ENCODE results near the gene INSR. TPM values are rescaled to one million over a fixed set of nuclear protein-coding genes. Genes with fewer than 3 reads are reported as not detected.

Gene INSR
- total RNA-seq, 4 donors from 2014 or later, result 38.9 to 101 (median 67.7) TPM

DNA sequence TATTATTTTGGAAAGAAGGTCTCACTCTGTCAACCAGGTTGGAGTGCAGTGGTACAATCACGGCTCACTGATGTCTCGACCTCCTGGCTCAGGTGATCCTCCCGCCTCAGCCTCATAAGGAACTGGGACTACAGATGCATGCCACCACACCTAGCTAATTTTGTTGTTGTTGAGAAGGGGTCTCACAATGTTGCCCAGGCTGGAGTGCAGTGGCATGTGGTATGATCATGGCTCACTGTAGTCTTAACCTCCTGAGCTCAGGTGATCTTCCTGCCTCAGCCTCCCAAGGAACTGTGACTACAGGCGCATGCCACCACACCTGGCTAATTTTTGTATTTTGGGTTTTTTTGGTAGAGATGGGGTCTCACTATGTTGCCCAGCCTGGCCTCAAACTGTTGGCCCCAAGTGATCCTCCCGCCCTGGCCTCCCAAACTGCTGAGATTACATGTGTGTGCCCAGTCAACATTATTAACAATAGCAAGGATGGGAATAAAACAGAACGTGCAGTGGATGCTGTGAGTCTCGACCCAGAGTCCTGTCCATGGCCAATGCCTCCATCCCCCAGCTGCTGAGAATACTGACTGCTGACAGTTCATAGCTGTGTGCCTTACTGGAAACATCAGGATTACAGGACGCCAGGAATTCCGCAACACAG, 230.3 kb downstream of the INSR start:
- no peak for DNase-seq
- Histone ChIP-seq H3K27ac (no peak overlapping the region), H3K27me3 (no peaks in the 10 kb centered on the region), H3K4me1 (no peaks in the 10 kb centered on the region), H3K4me3 (replicated peaks in 1 of 3) (no peak overlapping the region), H3K9me3 (no peaks in the 10 kb centered on the region), H3K36me3 (no peaks in the 10 kb centered on the region)
- WGBS, 2 donors, result 89 to 96% methylated on average over 8 to 9 of the region's 9 CpGs
- no peak for TF ChIP-seq POLR2A (IDR thresholded peaks at IDR 0.05)
- TF ChIP-seq, protein P1, sequence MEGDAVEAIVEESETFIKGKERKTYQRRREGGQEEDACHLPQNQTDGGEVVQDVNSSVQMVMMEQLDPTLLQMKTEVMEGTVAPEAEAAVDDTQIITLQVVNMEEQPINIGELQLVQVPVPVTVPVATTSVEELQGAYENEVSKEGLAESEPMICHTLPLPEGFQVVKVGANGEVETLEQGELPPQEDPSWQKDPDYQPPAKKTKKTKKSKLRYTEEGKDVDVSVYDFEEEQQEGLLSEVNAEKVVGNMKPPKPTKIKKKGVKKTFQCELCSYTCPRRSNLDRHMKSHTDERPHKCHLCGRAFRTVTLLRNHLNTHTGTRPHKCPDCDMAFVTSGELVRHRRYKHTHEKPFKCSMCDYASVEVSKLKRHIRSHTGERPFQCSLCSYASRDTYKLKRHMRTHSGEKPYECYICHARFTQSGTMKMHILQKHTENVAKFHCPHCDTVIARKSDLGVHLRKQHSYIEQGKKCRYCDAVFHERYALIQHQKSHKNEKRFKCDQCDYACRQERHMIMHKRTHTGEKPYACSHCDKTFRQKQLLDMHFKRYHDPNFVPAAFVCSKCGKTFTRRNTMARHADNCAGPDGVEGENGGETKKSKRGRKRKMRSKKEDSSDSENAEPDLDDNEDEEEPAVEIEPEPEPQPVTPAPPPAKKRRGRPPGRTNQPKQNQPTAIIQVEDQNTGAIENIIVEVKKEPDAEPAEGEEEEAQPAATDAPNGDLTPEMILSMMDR (IDR thresholded peaks at IDR 0.05), result no peak
- intact Hi-C loops (cut with DNase I), result no loop called here

- H3K36me3 ChIP-seq, result no peaks in the 10 kb centered on the region
- no peaks in the 10 kb centered on the region for H3K9me3 ChIP-seq
- no peak for TF ChIP-seq POLR2A (IDR thresholded peaks at IDR 0.05)
- TF ChIP-seq, protein P1 (IDR thresholded peaks at IDR 0.05), result no peak
- no peak overlapping the region for H3K4me3 ChIP-seq (replicated peaks in 1 of 3)
- H3K27ac ChIP-seq, result no peak overlapping the region
- DNase-seq, result no peak
- no peaks in the 10 kb centered on the region for H3K4me1 ChIP-seq
- H3K27me3 ChIP-seq, result no peaks in the 10 kb centered on the region
- 84 to 90% methylated on average over 4 of the region's 4 CpGs for WGBS, 2 donors
- intact Hi-C loops (cut with DNase I), result no loop called here
These were observed 230.9 kb downstream of the INSR start for GRCh38 chr19:7063339-7063738.

Other genes starting within 250 kb of the INSR start
- gene MBD3L2, start 245.1 kb downstream of the INSR start, total RNA-seq, result not detected
- not detected for gene MBD3L3, start 235.7 kb downstream of the INSR start, total RNA-seq
- 10 to 100 TPM in 3 of 4 donors, 1 to 10 TPM in 1; 9.5 to 16.9 (median 13.7) TPM for gene ZNF557, start 224.7 kb downstream of the INSR start, total RNA-seq
- gene ARHGEF18, start 54.5 kb upstream of the INSR start, total RNA-seq, result 10 to 100 TPM; 22.6 to 37.2 (median 27.2) TPM
- 10 to 100 TPM in 1 of 4 donors, 1 to 10 TPM in 3; 2.3 to 11.5 (median 5.5) TPM for gene PEX11G, start 194.6 kb upstream of the INSR start, total RNA-seq
- 100 to 1,000 TPM in 1 of 4 donors, 10 to 100 TPM in 3; 57.6 to 102 (median 69.5) TPM for gene ZNF358, start 221.7 kb upstream of the INSR start, total RNA-seq
- gene MCOLN1, start 228.2 kb upstream of the INSR start, total RNA-seq, result 10 to 100 TPM in 3 of 4 donors, 1 to 10 TPM in 1; 9.1 to 25.0 (median 14.5) TPM
- gene PNPLA6, start 241.3 kb upstream of the INSR start, total RNA-seq, result 10 to 100 TPM; 53.2 to 93.9 (median 84.1) TPM

All from thyroid gland (tissue), 4 donors.